H1 (cell line): Measurements from ENCODE around the gene KLHDC10. TPM values are rescaled to one million over a fixed set of nuclear protein-coding genes. Genes with fewer than 3 reads are reported as not detected.

Experiments
- ATF2 ChIP-seq: IDR thresholded peaks from 2 replicates; pipeline ENCODE4 v1.6.1; 2012; ENCODE audit warnings: low read length, inconsistent platforms
- ATF3 ChIP-seq: IDR thresholded peaks from 2 replicates; pipeline ENCODE4 v1.6.1; 2011; ENCODE audit warnings: low read depth, mild to moderate bottlenecking, low read length; ENCODE audit not compliant: insufficient read depth
- CBX8 ChIP-seq: fragments of 300-800, 300-1000 bp; sonication (generic); IDR thresholded peaks from 2 replicates; pipeline ENCODE4 v1.7.1; 2016; ENCODE audit warnings: low read depth, low read length, borderline replicate concordance
- NANOG ChIP-seq: IDR thresholded peaks from 2 replicates; pipeline ENCODE4 v1.6.1; 2011; ENCODE audit warnings: low read length, low read depth, mild to moderate bottlenecking, inconsistent platforms; ENCODE audit not compliant: insufficient read depth, poor library complexity, severe bottlenecking
- SP4 ChIP-seq: IDR thresholded peaks from 2 replicates; pipeline ENCODE4 v1.6.1; 2012; ENCODE audit warnings: low read length, inconsistent platforms
- polyA plus RNA-seq, 7 experiments: library from polyadenylated mRNA; depleted of rRNA in 3 of 7; stranded (reverse) in 5 of 7; unstranded in 2 of 7; fragments of >200 nt in 5 of 7; fragments of 200-250 nt in 2 of 7; gene quantifications; 1 replicate in 5 of 7; 2 replicates in 1 of 7; 4 replicates in 1 of 7; pipeline versions ENCODE4 v1.2.1 to v1.2.3, GENCODE V29; 2011 to 2013; ENCODE audit warnings: missing spikeins in 2 of 7, mixed read lengths in 2 of 7
- total RNA-seq: library from RNA; stranded (reverse); fragmentation: NEBNext Ultra II Directional; extraction: Animal tissue kit (Norgen Biotek cat#: 25700); gene quantifications from 2 replicates; pipeline ENCODE4 v1.2.1, GENCODE V29; 2021

The KLHDC10 gene
- total and polyA plus RNA-seq, 2 of the 8 experiments (the other 6 are each of a cell fraction or from before 2014, with no cell fraction given): 6.6 to 14.5 TPM

- TF ChIP-seq ATF2 (no peak), ATF3 (no peak), NANOG (no peak), SP4 (no peak), CBX8 (no peak)
Observed at GRCh38 chr7:130153211-130153908, 83.0 kb downstream of the KLHDC10 start (continued).
